ENCODE results near the gene TCF3. TPM values are rescaled to one million over a fixed set of nuclear protein-coding genes. Genes with fewer than 3 reads are reported as not detected.

Gene TCF3
- total RNA-seq, 2 donors from 2014 or later = 53.6 to 87.0 TPM

DNA sequence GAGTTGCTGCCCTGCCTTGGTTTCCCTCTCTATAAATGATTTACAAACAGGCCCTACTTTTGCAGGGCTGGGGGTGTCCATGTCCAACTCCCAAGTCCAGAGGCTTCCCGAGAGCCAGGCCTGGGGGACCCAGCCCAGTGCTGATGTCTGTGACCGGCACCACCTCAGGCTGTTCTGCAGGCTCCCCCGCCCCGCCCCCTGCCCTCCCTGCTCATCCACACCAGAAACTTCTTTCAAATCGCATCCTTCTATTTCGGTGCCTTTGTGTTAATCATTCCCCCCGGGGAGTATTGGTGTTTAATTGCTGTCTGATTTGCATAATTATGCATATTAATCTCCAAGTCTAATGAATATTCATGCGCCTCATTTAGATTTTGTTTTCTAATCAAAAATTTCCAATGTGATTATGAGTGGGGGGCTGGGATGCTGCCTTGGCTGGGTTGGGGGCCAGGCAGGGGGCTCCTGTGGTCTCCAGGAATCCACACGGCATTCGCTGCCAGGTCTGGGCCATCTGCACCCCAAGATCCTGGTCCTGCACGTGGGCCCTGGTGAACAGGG is 19.1 kb downstream of the TCF3 start:
- H3K27me3 Mint-ChIP-seq = no peaks in the 10 kb centered on the region
- H3K4me1 Mint-ChIP-seq = no peaks in the 10 kb centered on the region
- H3K27ac Mint-ChIP-seq = no peak overlapping the region
- no peaks in the 10 kb centered on the region for H3K9me3 Mint-ChIP-seq
- no peak for ATAC-seq (replicated peaks)
- H3K4me3 Mint-ChIP-seq = no peak overlapping the region
- H3K36me3 Mint-ChIP-seq (ENCODE audit: low read depth) = peaks cover 31% of the 10 kb centered on the region

- Mint-ChIP-seq H3K4me1 (no peaks in the 10 kb centered on the region), H3K27ac (no peak overlapping the region), H3K9me3 (no peaks in the 10 kb centered on the region), H3K27me3 (no peaks in the 10 kb centered on the region), H3K36me3 (ENCODE audit: low read depth) (peaks cover 24% of the 10 kb centered on the region), H3K4me3 (no peak overlapping the region)
- no peak for ATAC-seq (replicated peaks)
Measured at GRCh38 chr19:1632462-1633268, 19.8 kb downstream of the TCF3 start.

GRCh38 chr19:1631557-1632100 is 20.8 kb downstream of the TCF3 start:
- Mint-ChIP-seq H3K9me3 (no peaks in the 10 kb centered on the region), H3K27ac (no peak overlapping the region), H3K27me3 (no peaks in the 10 kb centered on the region), H3K36me3 (ENCODE audit: low read depth) (peaks cover 14% of the 10 kb centered on the region), H3K4me3 (no peak overlapping the region), H3K4me1 (no peaks in the 10 kb centered on the region)
- no peak for ATAC-seq (replicated peaks)

GRCh38 chr19:1630811-1631210 is 21.6 kb downstream of the TCF3 start:
- no peak overlapping the region for H3K27ac Mint-ChIP-seq
- no peaks in the 10 kb centered on the region for H3K9me3 Mint-ChIP-seq

DNA sequence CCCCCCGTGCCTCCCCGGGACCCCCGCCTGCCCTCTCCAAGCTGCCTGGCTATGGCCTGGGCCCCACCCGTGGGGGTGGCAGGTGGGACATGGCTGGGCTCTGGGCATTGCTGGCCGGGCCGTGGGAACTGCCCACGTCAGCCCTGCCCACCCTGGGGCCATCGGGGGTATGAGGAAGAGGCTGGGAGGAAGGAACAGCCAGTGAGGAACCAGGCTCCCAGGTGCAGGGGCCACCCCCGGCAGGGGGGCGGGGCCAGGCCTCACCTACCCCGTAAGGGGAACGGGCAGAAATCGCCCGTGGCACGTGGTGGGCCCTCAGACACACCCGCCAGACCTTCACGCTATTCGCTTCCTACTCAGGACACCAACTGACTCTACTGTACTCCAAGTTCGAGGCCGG is 22.4 kb downstream of the TCF3 start:
- no peak for ATAC-seq (replicated peaks)
- Mint-ChIP-seq H3K9me3 (no peaks in the 10 kb centered on the region), H3K27ac (no peak overlapping the region), H3K36me3 (ENCODE audit: low read depth) (peaks cover 8% of the 10 kb centered on the region), H3K27me3 (no peaks in the 10 kb centered on the region), H3K4me3 (no peak overlapping the region), H3K4me1 (no peaks in the 10 kb centered on the region)

More at GRCh38 chr19:1630811-1631210, 21.6 kb downstream of the TCF3 start:
- ATAC-seq (replicated peaks) = no peak
- Mint-ChIP-seq H3K4me1 (no peaks in the 10 kb centered on the region), H3K36me3 (ENCODE audit: low read depth) (peaks cover 11% of the 10 kb centered on the region), H3K4me3 (no peak overlapping the region), H3K27me3 (no peaks in the 10 kb centered on the region)

DNA sequence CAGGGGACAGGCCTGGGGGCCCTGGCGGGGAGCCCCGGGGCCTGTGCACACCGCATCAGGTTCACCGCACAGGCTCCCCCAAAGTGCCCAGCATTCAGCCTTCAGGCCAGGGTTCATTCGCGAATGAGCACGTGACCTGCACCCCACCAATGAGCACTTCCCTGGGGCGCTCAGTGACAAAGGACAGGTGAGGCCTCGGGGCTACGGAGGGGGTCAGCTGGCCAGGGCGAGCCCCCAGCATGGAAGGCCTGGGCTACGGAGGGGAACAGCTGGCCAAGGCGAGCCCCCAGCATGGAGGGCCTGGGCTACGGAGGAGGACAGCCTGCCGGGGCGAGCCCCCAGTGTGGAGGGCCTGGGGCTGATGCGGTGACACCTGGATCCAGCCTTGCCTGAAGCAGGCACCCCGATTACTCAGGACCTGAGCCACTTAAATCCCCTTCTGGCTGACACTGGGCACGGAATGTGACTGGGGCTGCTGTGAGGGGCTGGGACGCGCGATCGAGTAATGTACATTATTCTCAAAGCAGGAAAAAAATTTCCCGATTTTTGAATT is 23.1 kb downstream of the TCF3 start:
- Mint-ChIP-seq H3K9me3 (no peaks in the 10 kb centered on the region), H3K27ac (no peak overlapping the region)

GRCh38 chr19:1627194-1627593 is 25.2 kb downstream of the TCF3 start:
- ATAC-seq (replicated peaks) = no peak
- Mint-ChIP-seq H3K36me3 (ENCODE audit: low read depth) (peaks cover 26% of the 10 kb centered on the region), H3K4me3 (no peak overlapping the region), H3K27me3 (no peaks in the 10 kb centered on the region), H3K4me1 (no peaks in the 10 kb centered on the region), H3K9me3 (no peaks in the 10 kb centered on the region), H3K27ac (no peak overlapping the region)

More for the DNA sequence above, 23.1 kb downstream of the TCF3 start:
- H3K4me3 Mint-ChIP-seq = no peak overlapping the region
- no peak for ATAC-seq (replicated peaks)
- peaks cover 14% of the 10 kb centered on the region for H3K36me3 Mint-ChIP-seq (ENCODE audit: low read depth)
- H3K27me3 Mint-ChIP-seq = no peaks in the 10 kb centered on the region
- no peaks in the 10 kb centered on the region for H3K4me1 Mint-ChIP-seq

DNA sequence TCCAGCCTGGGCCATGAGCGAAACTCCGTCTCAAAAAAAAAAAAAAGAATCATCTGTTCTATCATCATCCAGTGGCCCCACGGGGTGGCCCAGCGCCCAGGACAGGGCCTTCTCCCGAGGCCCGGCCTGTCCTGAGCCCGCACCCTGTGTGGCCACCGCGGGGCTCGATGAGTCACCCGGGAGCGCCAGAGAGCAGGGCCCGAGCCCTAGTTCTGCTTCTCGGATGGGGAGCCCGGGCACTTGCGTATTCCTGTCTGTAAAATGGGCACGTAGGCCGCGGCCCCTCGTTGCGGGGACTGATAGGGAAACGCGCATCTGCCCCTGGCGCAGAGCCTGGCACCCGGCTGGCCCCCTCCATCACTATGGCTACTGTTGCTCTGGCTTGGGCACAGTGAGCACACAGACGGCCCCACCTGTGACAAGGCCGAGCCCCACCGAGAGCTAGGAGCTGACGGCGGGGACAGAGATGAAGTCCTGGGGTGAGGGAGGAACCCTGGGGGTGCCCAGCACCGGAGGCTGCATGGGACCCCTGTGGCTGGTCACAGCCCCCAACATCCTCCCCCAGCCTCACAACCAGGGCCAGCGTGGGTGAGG is 25.9 kb downstream of the TCF3 start:
- no peak overlapping the region for H3K27ac Mint-ChIP-seq
- H3K4me1 Mint-ChIP-seq = no peaks in the 10 kb centered on the region
- H3K9me3 Mint-ChIP-seq = no peaks in the 10 kb centered on the region
- H3K27me3 Mint-ChIP-seq = no peaks in the 10 kb centered on the region
- ATAC-seq (replicated peaks) = no peak
- no peak overlapping the region for H3K4me3 Mint-ChIP-seq
- peaks cover 26% of the 10 kb centered on the region for H3K36me3 Mint-ChIP-seq (ENCODE audit: low read depth)

DNA sequence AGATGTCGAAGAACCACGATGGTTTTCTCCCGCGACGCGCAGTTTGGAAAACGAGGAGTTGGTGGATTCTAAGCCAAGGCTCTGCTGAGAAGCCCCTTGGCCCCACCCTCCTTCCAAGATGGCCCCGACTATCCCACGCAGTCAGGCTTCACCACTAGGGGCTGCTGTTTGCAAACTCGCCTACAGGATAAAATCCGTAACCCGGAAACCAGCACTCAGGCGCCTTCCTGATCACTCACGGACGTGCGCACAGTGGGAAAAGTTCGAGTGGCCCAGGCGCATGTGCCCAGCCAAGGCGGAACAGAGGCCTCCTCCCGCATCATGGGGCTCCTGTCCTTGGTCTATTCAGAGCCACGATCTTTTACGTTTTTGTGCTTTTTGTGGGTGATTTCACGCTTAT is 28.0 kb downstream of the TCF3 start:
- no peaks in the 10 kb centered on the region for H3K27me3 Mint-ChIP-seq
- peak; percentile 73 for ATAC-seq (replicated peaks)
- no peaks in the 10 kb centered on the region for H3K9me3 Mint-ChIP-seq
- no peaks in the 10 kb centered on the region for H3K4me1 Mint-ChIP-seq
- H3K36me3 Mint-ChIP-seq (ENCODE audit: low read depth) = peaks cover 26% of the 10 kb centered on the region
- no peak overlapping the region for H3K27ac Mint-ChIP-seq
- H3K4me3 Mint-ChIP-seq = no peak overlapping the region

DNA sequence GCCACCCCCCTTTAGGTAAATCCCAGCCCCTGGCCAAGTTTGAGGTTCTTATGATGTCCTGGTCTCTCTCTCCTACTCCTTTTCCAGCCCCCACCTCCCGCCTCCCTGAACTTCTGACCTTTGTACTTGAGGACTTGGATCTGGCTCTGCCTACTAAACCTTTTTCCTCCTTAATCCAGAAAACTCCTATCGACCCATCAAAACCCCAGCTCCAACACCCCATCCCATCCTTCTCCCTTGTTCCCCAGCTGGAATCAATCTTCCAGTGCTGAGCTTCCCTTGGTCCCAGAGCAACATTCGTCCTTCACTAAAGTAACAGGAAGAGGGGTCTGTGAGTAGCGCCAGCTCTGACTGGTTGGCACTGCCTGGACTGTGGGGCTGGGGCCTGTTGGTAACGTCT is 29.9 kb downstream of the TCF3 start:
- H3K9me3 Mint-ChIP-seq = no peaks in the 10 kb centered on the region
- H3K36me3 Mint-ChIP-seq (ENCODE audit: low read depth) = peaks cover 32% of the 10 kb centered on the region
- no peak for ATAC-seq (replicated peaks)
- no peaks in the 10 kb centered on the region for H3K27me3 Mint-ChIP-seq
- peaks cover 9% of the 10 kb centered on the region for H3K4me1 Mint-ChIP-seq
- no peak overlapping the region for H3K27ac Mint-ChIP-seq
- H3K4me3 Mint-ChIP-seq = no peak overlapping the region

DNA sequence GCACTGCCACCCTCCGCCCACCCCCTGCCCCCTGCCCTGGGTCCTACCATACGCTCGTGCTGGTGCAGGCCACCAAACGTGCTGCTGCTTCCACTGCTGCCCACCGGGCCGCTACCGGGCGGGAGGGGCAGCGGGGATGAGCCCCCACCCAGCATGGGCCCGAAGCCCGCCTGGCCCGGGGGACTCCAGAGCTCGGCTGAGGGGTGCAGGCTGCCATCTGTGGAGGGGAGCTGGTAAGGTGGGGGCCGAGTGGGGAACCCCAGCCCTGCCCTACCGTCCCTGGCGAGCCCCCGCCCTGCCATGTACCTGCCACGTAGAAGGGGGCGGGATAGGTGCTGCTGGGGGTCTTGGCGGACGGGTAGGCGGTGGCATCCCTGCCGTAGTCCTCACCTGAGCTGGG is 30.4 kb downstream of the TCF3 start:
- no peaks in the 10 kb centered on the region for H3K9me3 Mint-ChIP-seq
- no peaks in the 10 kb centered on the region for H3K27me3 Mint-ChIP-seq
- H3K27ac Mint-ChIP-seq = no peak overlapping the region
- no peak overlapping the region for H3K4me3 Mint-ChIP-seq
- H3K4me1 Mint-ChIP-seq = peaks cover 13% of the 10 kb centered on the region
- no peak for ATAC-seq (replicated peaks)
- peaks cover 36% of the 10 kb centered on the region for H3K36me3 Mint-ChIP-seq (ENCODE audit: low read depth)

DNA sequence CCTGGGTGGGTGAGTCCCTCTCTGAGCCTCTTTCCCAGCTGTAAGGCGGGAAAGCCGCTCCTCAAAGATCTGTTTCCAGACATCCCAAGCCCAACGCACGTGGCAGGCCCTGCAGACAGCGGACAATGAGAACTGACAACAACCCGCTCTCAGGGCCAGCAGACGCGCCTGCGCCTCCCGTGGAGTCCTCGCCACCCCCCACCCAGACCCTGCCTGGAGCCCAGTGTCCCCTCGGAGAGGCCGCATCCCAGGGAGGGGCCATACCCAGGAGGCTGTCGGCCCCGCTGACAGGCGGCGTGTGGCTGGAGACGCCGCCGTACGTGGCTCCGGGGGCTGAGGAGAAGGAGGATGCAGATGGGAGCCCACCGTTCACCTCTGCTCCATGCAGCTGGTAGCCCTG is 30.8 kb downstream of the TCF3 start:
- H3K27me3 Mint-ChIP-seq = no peaks in the 10 kb centered on the region
- no peak overlapping the region for H3K4me3 Mint-ChIP-seq
- ATAC-seq (replicated peaks) = no peak
- H3K36me3 Mint-ChIP-seq (ENCODE audit: low read depth) = peaks cover 40% of the 10 kb centered on the region
- no peak overlapping the region for H3K27ac Mint-ChIP-seq
- H3K9me3 Mint-ChIP-seq = no peaks in the 10 kb centered on the region
- peaks cover 17% of the 10 kb centered on the region for H3K4me1 Mint-ChIP-seq

- Mint-ChIP-seq H3K27me3 (no peaks in the 10 kb centered on the region), H3K4me1 (peaks cover 18% of the 10 kb centered on the region), H3K36me3 (ENCODE audit: low read depth) (peaks cover 43% of the 10 kb centered on the region), H3K4me3 (no peak overlapping the region), H3K9me3 (no peaks in the 10 kb centered on the region), H3K27ac (no peak overlapping the region)
- ATAC-seq (replicated peaks) = no peak
Measured at GRCh38 chr19:1621021-1621420, 31.4 kb downstream of the TCF3 start.

- Mint-ChIP-seq H3K9me3 (no peaks in the 10 kb centered on the region), H3K4me1 (peaks cover 18% of the 10 kb centered on the region), H3K27me3 (no peaks in the 10 kb centered on the region), H3K4me3 (no peak overlapping the region), H3K27ac (no peak overlapping the region), H3K36me3 (ENCODE audit: low read depth) (peaks cover 43% of the 10 kb centered on the region)
- ATAC-seq (replicated peaks) = no peak
Measured at GRCh38 chr19:1620502-1620901, 31.9 kb downstream of the TCF3 start.

DNA sequence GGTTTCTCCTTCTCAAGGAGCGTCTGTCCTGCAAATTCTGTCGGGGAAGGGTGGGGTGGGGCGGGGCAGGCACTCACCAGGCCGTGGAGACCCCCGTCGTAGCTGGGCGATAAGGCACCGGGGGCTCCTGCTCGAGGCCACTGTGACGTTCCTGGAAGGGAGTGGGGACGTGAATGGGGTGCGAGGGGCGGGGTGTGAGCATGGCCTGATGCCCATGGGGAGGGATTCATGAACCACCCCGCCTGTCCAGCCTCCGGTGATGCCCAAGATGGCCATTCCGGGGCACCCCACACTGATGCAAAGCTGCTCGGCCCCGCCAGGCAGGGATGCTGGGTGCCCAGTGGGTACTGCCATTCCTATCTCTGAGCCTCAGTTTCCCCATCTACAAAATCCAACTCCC is 32.7 kb downstream of the TCF3 start:
- ATAC-seq (replicated peaks) = no peak

More for the DNA sequence above, 32.7 kb downstream of the TCF3 start:
- Mint-ChIP-seq H3K9me3 (no peaks in the 10 kb centered on the region), H3K36me3 (ENCODE audit: low read depth) (peaks cover 47% of the 10 kb centered on the region), H3K27me3 (no peaks in the 10 kb centered on the region), H3K4me3 (no peak overlapping the region), H3K4me1 (peaks cover 18% of the 10 kb centered on the region), H3K27ac (no peak overlapping the region)

Measured in activated T-helper 17 cell treated with anti-CD3 and anti-CD28 coated beads, Interleukin-2, amount 50 U/mL, for 72 hours (primary cell).